Neural cell (in vitro differentiated cells): ENCODE data around the gene MUC22. TPM values are rescaled to one million over a fixed set of nuclear protein-coding genes. Genes with fewer than 3 reads are reported as not detected.

Experiments
- H2AFZ ChIP-seq: fragments of 200-600, 300-800 bp; sonication (generic), shearing (Covaris generic); 2 replicates; pipeline ENCODE4 v1.6.0; 2014; ENCODE audit warnings: low read depth, mild to moderate bottlenecking, antibody characterized with exemption, low read length, moderate library complexity
- H3F3A ChIP-seq: fragments of 200-600 bp; shearing (Covaris generic); 2 replicates; pipeline ENCODE4 v1.6.1; 2016; ENCODE audit warnings: mild to moderate bottlenecking, moderate library complexity, mixed read lengths, antibody characterized with exemption, low read length; ENCODE audit not compliant: insufficient read depth, poor library complexity, severe bottlenecking
- H3K27ac ChIP-seq: fragments of 200-600, 300-800 bp; sonication (generic), shearing (Covaris generic); 2 replicates; pipeline ENCODE4 v1.5.1; 2014; ENCODE audit warnings: mild to moderate bottlenecking, low read length, moderate library complexity
- H3K27me3 ChIP-seq: fragments of 300-800, 200-600 bp; sonication (generic), shearing (Covaris generic); 2 replicates; pipeline ENCODE4 v1.6.0; 2014; ENCODE audit warnings: mild to moderate bottlenecking, low read depth, low read length, moderate library complexity; ENCODE audit not compliant: insufficient read depth
- H3K36me3 ChIP-seq: fragments of 300-800, 200-600 bp; sonication (generic), shearing (Covaris generic); 2 replicates; pipeline ENCODE4 v1.5.1; 2014; ENCODE audit warnings: mild to moderate bottlenecking, antibody characterized with exemption, low read length, moderate library complexity; ENCODE audit not compliant: insufficient read depth
- H3K4me2 ChIP-seq: fragments of 300-800, 200-600 bp; sonication (generic), shearing (Covaris generic); 2 replicates; pipeline ENCODE4 v1.6.0; 2014; ENCODE audit warnings: mild to moderate bottlenecking, low read length
- H3K4me3 ChIP-seq: fragments of 300-800, 200-600 bp; sonication (generic), shearing (Covaris generic); 2 replicates; pipeline ENCODE4 v1.5.1; 2014; ENCODE audit warnings: mild to moderate bottlenecking, low read length, moderate library complexity
- H3K79me2 ChIP-seq: fragments of 200-600 bp; shearing (Covaris generic); replicated peaks from 2 replicates; pipeline ENCODE4 v1.6.0; 2014; ENCODE audit warnings: mild to moderate bottlenecking, low read length, moderate library complexity; ENCODE audit not compliant: insufficient read depth
- H3K9ac ChIP-seq: fragments of 300-800, 200-600 bp; sonication (generic), shearing (Covaris generic); 2 replicates; pipeline ENCODE4 v1.6.1; 2016; ENCODE audit warnings: mild to moderate bottlenecking, low read length, mixed read lengths
- H3K9me2 ChIP-seq: fragments of 200-600 bp; shearing (Covaris generic); 2 replicates; pipeline ENCODE4 v1.6.1; 2016; ENCODE audit warnings: mild to moderate bottlenecking, low read length, mixed read lengths; ENCODE audit not compliant: insufficient read depth
- H3K9me3 ChIP-seq: fragments of 200-600, 300-800 bp; sonication (generic), shearing (Covaris generic); 2 replicates; pipeline ENCODE4 v1.6.1; 2016; ENCODE audit warnings: mild to moderate bottlenecking, mixed run types, low read length, moderate library complexity, mixed read lengths
- H4K20me1 ChIP-seq: fragments of 200-600 bp; shearing (Covaris generic); 2 replicates; pipeline ENCODE4 v1.6.1; 2016; ENCODE audit warnings: mild to moderate bottlenecking, mixed run types; ENCODE audit not compliant: insufficient read depth
- CTCF ChIP-seq: fragments of 450-650 bp; IDR thresholded peaks from 2 replicates; pipeline ENCODE4 v1.5.1; 2014; ENCODE audit warnings: antibody characterized with exemption, mild to moderate bottlenecking, moderate library complexity; ENCODE audit not compliant: poor library complexity, severe bottlenecking
- EP300 ChIP-seq: fragments of 450-650 bp; conservative IDR thresholded peaks from 2 replicates; pipeline ENCODE4 v1.6.1; 2014; ENCODE audit warnings: antibody characterized with exemption, mild to moderate bottlenecking, moderate library complexity; ENCODE audit not compliant: poor library complexity, severe bottlenecking
- EZH2 ChIP-seq: fragments of 200-600, 300-800 bp; shearing (Covaris generic), sonication (generic); IDR thresholded peaks from 2 replicates; pipeline ENCODE4 v1.6.1; 2014; ENCODE audit warnings: antibody characterized with exemption, low read length, borderline replicate concordance, mild to moderate bottlenecking; ENCODE audit not compliant: insufficient read depth, poor library complexity, severe bottlenecking
- MXI1 ChIP-seq: fragments of 450-650 bp; conservative IDR thresholded peaks from 2 replicates; pipeline ENCODE4 v1.6.1; 2014; ENCODE audit warnings: antibody characterized with exemption, mild to moderate bottlenecking; ENCODE audit not compliant: poor library complexity, severe bottlenecking
- POLR2AphosphoS5 ChIP-seq: IDR thresholded peaks from 2 replicates; pipeline ENCODE4 v1.6.1; 2012
- RAD21 ChIP-seq: fragments of 450-650 bp; conservative IDR thresholded peaks from 2 replicates; pipeline ENCODE4 v1.6.1; 2014; ENCODE audit warnings: antibody characterized with exemption, mild to moderate bottlenecking, moderate library complexity
- REST ChIP-seq: IDR thresholded peaks from 2 replicates; pipeline ENCODE4 v1.6.1; 2012; ENCODE audit warnings: borderline replicate concordance
- TAF1 ChIP-seq: IDR thresholded peaks from 2 replicates; pipeline ENCODE4 v1.6.1; 2012; ENCODE audit warnings: low read depth
- polyA minus RNA-seq: library from RNA; depleted of rRNA, polyadenylated mRNA; stranded (reverse); fragments of >200 nt; gene quantifications from 2 replicates; pipeline ENCODE4 v1.2.3, GENCODE V29; 2014
- polyA plus RNA-seq: library from polyadenylated mRNA; depleted of rRNA; stranded (reverse); fragments of >200 nt; gene quantifications from 2 replicates; pipeline ENCODE4 v1.2.3, GENCODE V29; 2014

The MUC22 gene
- polyA plus RNA-seq (not detected in 2 replicates), polyA minus RNA-seq (not detected in 2 replicates)

GRCh38 chr6:31010393-31011060 is at the start of gene MUC22:
TSS of gene MUC22 (plus strand) at chr6:31010474. CDS start at chr6:31010707, 233 bp downstream.
- Histone ChIP-seq H3K27ac (no peak within 1 kb of the TSS), H3K9me2 (no peaks in the 10 kb centered on the region), H3K36me3 (no peaks in the 10 kb centered on the region), H3K79me2 (no peaks in the 10 kb centered on the region), H3K9ac (no peak within 1 kb of the TSS), H3K9me3 (no peaks in the 10 kb centered on the region), H3F3A (no peaks in the 10 kb centered on the region), H4K20me1 (no peaks in the 10 kb centered on the region), H3K4me2 (no peak within 1 kb of the TSS), H3K4me3 (no peak within 1 kb of the TSS), H2AFZ (no peak within 1 kb of the TSS), H3K27me3 (no peaks in the 10 kb centered on the region)
- no peak for TF ChIP-seq TAF1
- no peak for TF ChIP-seq CTCF

- no peak for TF ChIP-seq EZH2
- TF ChIP-seq REST: no peak
- no peak for TF ChIP-seq RAD21
- no peak for TF ChIP-seq EP300
- no peak for TF ChIP-seq POLR2AphosphoS5
- Histone ChIP-seq H3K27ac (no peak overlapping the region), H3K9ac (no peak overlapping the region), H3K4me3 (no peak overlapping the region), H2AFZ (no peak overlapping the region), H3K4me2 (no peak overlapping the region), H3K27me3 (no peaks in the 10 kb centered on the region), H3K79me2 (no peaks in the 10 kb centered on the region), H3K36me3 (no peaks in the 10 kb centered on the region), H3K9me3 (no peaks in the 10 kb centered on the region), H4K20me1 (no peaks in the 10 kb centered on the region), H3K9me2 (no peaks in the 10 kb centered on the region), H3F3A (no peaks in the 10 kb centered on the region)
Observed at GRCh38 chr6:30960907-30961673, 49.2 kb upstream of the MUC22 start.

- no peak overlapping the region for H3K4me3 ChIP-seq
- H3K36me3 ChIP-seq: no peaks in the 10 kb centered on the region
- no peak overlapping the region for H3K9ac ChIP-seq
- H3K27me3 ChIP-seq: no peaks in the 10 kb centered on the region
- H3K27ac ChIP-seq: no peak overlapping the region
- TF ChIP-seq CTCF (no peak), EP300 (no peak), REST (no peak), MXI1 (no peak), TAF1 (no peak)
- H2AFZ ChIP-seq: no peak overlapping the region
- H3K79me2 ChIP-seq: no peaks in the 10 kb centered on the region
- no peaks in the 10 kb centered on the region for H3F3A ChIP-seq
- H4K20me1 ChIP-seq: no peaks in the 10 kb centered on the region
- no peak overlapping the region for H3K4me2 ChIP-seq
- H3K9me3 ChIP-seq: no peaks in the 10 kb centered on the region
- H3K9me2 ChIP-seq: no peaks in the 10 kb centered on the region
Observed at GRCh38 chr6:30962716-30963115, 47.6 kb upstream of the MUC22 start.
